ENCODE data around the gene HOXC4. TPM values are rescaled to one million over a fixed set of nuclear protein-coding genes. Genes with fewer than 3 reads are reported as not detected.

HOXC4 gene
- total RNA-seq, 1 donor from 2014 or later = 1.3 TPM

GRCh38 chr12:54056110-54056509 is 2.5 kb downstream of the HOXC4 start:
- Histone ChIP-seq H3K4me3 (ENCODE audit: low read depth, low read length) (no peak overlapping the region), H3K27me3 (ENCODE audit: control insufficient read depth, insufficient read depth, low read length) (peaks cover 11% of the 10 kb centered on the region), H3K36me3 (ENCODE audit: control insufficient read depth, insufficient read depth, low read length) (no peaks in the 10 kb centered on the region)
- TF ChIP-seq, protein P1, sequence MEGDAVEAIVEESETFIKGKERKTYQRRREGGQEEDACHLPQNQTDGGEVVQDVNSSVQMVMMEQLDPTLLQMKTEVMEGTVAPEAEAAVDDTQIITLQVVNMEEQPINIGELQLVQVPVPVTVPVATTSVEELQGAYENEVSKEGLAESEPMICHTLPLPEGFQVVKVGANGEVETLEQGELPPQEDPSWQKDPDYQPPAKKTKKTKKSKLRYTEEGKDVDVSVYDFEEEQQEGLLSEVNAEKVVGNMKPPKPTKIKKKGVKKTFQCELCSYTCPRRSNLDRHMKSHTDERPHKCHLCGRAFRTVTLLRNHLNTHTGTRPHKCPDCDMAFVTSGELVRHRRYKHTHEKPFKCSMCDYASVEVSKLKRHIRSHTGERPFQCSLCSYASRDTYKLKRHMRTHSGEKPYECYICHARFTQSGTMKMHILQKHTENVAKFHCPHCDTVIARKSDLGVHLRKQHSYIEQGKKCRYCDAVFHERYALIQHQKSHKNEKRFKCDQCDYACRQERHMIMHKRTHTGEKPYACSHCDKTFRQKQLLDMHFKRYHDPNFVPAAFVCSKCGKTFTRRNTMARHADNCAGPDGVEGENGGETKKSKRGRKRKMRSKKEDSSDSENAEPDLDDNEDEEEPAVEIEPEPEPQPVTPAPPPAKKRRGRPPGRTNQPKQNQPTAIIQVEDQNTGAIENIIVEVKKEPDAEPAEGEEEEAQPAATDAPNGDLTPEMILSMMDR (IDR thresholded peaks at IDR 0.05; ENCODE audit: insufficient read depth, low read length, poor library complexity, severe bottlenecking) = no peak
- no peak for DNase-seq (ENCODE audit: low read depth)

DNA sequence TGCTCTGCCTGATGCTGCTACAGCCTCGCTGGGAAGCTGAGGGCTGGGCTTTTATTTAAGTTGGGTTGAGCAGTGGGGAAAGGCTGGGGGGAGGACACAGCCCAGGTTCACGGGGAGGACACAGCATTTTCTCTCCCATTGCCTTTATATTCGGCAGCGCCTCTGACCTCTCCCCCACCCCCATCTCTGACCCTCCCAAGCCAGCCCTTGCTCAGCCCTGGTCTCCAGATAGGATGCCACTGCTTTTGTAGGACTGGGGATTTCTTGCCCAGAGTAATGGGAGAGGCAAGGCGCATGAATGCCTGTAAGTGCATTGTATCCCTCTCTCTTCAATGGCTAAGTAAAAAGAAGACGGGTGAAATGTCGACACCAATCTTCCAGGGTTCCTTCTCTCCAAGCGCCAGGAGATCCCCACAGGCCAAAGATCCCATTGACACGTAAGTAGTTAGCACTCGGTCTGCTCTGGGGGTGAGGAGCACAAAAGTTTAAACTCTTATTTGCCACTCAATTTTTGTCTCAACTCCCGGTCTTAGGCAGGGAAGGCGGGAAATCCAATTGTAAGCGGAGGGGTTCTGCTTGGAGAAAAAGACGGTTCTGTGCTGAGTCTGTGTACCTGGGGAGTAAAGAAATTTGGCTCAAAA is 4.6 kb downstream of the HOXC4 start:
- no peak overlapping the region for H3K4me3 ChIP-seq (ENCODE audit: low read depth, low read length)
- H3K36me3 ChIP-seq (ENCODE audit: control insufficient read depth, insufficient read depth, low read length) = no peaks in the 10 kb centered on the region
- TF ChIP-seq, protein P1 (IDR thresholded peaks at IDR 0.05; ENCODE audit: insufficient read depth, low read length, poor library complexity, severe bottlenecking) = no peak
- DNase-seq (ENCODE audit: low read depth) = no peak
- peaks cover 2% of the 10 kb centered on the region for H3K27me3 ChIP-seq (ENCODE audit: control insufficient read depth, insufficient read depth, low read length)

GRCh38 chr12:54059668-54060067 is 6.0 kb downstream of the HOXC4 start:
- DNase-seq (ENCODE audit: low read depth) = no peak
- Histone ChIP-seq H3K4me3 (ENCODE audit: low read depth, low read length) (no peak overlapping the region), H3K36me3 (ENCODE audit: control insufficient read depth, insufficient read depth, low read length) (no peaks in the 10 kb centered on the region), H3K27me3 (ENCODE audit: control insufficient read depth, insufficient read depth, low read length) (no peaks in the 10 kb centered on the region)
- TF ChIP-seq, protein P1 (IDR thresholded peaks at IDR 0.05; ENCODE audit: insufficient read depth, low read length, poor library complexity, severe bottlenecking) = no peak

- TF ChIP-seq, protein P1 (IDR thresholded peaks at IDR 0.05; ENCODE audit: insufficient read depth, low read length, poor library complexity, severe bottlenecking) = no peak
- no peak overlapping the region for H3K4me3 ChIP-seq (ENCODE audit: low read depth, low read length)
- H3K36me3 ChIP-seq (ENCODE audit: control insufficient read depth, insufficient read depth, low read length) = no peaks in the 10 kb centered on the region
- no peaks in the 10 kb centered on the region for H3K27me3 ChIP-seq (ENCODE audit: control insufficient read depth, insufficient read depth, low read length)
- no peak for DNase-seq (ENCODE audit: low read depth)
Measured at GRCh38 chr12:54060174-54060974, 6.7 kb downstream of the HOXC4 start.

- no peaks in the 10 kb centered on the region for H3K27me3 ChIP-seq (ENCODE audit: control insufficient read depth, insufficient read depth, low read length)
- no peak for DNase-seq (ENCODE audit: low read depth)
- H3K4me3 ChIP-seq (ENCODE audit: low read depth, low read length) = no peak overlapping the region
- TF ChIP-seq, protein P1 (IDR thresholded peaks at IDR 0.05; ENCODE audit: insufficient read depth, low read length, poor library complexity, severe bottlenecking) = no peak
- no peaks in the 10 kb centered on the region for H3K36me3 ChIP-seq (ENCODE audit: control insufficient read depth, insufficient read depth, low read length)
Measured at GRCh38 chr12:54060975-54061778, 7.5 kb downstream of the HOXC4 start.
